ENCODE data around the gene GZF1.

DNA sequence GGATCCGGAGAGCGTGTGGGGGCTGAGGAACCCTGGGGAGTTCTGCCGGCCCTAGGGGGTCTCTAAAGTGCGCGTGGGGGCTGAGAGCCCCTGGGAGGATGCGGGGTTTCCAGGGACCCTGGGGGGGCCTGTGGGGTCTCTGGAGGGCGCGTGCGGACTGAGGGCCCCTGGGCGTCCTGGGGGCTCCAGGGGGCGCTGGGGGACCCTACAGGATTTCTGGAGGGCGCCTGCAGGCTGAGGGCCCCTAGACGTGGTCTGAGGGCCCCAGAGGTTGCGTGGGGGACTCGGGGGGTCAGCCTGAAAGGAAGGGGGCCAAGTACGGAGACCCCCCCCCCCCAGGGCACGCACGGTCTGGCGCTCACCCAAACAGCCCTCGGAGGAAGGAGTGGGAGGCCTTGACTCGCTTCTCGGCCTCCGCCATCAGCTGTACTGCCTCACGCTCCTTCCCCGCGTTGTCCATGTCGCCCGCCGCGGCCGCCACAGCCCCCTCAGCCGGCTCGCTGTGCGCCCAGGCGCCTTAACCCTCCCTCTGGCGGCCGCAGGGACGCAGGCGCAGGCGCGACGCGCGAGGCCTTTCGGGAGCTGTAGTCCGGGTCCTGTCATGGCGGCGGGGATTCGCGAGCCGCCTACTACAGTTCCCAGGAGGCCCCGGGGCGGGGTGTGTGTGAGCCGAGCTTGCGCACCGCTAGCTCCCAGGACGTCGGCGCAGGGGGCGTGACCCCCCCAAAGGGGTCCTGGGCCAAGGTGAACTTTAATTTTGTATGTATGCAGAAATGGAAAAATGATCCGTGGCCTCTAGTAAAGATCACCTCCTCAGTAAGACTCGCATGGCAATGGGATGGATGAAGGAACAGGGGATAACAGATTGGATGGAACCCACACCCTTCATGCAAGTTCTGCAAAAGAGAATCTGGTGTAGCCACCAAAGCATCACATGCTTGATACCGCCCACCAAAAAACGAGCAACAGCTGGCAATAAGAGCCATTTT lies 59.3 kb downstream of the GZF1 start, which contains the start of gene NAPB:
- TF ChIP-seq, protein P1, sequence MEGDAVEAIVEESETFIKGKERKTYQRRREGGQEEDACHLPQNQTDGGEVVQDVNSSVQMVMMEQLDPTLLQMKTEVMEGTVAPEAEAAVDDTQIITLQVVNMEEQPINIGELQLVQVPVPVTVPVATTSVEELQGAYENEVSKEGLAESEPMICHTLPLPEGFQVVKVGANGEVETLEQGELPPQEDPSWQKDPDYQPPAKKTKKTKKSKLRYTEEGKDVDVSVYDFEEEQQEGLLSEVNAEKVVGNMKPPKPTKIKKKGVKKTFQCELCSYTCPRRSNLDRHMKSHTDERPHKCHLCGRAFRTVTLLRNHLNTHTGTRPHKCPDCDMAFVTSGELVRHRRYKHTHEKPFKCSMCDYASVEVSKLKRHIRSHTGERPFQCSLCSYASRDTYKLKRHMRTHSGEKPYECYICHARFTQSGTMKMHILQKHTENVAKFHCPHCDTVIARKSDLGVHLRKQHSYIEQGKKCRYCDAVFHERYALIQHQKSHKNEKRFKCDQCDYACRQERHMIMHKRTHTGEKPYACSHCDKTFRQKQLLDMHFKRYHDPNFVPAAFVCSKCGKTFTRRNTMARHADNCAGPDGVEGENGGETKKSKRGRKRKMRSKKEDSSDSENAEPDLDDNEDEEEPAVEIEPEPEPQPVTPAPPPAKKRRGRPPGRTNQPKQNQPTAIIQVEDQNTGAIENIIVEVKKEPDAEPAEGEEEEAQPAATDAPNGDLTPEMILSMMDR (IDR thresholded peaks at IDR 0.05; ENCODE audit: insufficient read depth, low read depth, low read length), result no peak
- no peak for TF ChIP-seq EZH2 (IDR thresholded peaks at IDR 0.05; ENCODE audit: insufficient read depth, low read length)

Data from astrocyte (in vitro differentiated cells and primary cell).